C1 segment of cervical spinal cord (tissue), 14 donors: ENCODE results near the gene GRID2.
"Not testable (repeated sequence)": the region's sequence is repeated elsewhere in the genome, so short reads cannot be mapped to it uniquely, and the experiment has no call there.

Experiments
- DNase-seq, 14 donors: peaks; one replicate each; lab custom pipeline; 2025; lab: John Stamatoyannopoulos, UW

Gene GRID2

DNA sequence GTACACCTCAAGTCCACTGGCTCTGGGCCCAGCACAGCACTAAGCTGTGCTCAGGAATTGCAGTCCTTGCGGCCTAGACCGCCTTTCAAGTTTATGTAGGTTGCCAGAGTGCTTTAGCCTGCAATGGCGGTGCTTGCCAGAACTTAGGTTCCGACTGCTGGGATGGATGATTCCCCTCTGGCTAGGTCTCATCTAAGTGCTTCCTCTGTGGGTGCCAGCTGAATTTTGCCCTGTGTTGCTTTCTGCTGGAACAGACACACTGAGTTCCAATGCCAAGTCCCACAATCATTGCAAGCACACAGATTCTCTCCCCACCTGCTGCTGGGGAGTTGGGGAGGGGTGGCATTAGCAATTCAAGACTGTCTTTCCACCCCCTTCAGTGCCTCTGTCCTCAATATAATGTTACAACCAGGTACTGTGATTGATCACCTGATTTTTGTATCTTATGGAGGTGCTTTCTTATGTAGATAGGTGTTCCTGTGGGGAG lies 129.5 kb downstream of the GRID2 start:
- DNase-seq: peak in 2 of 14 donors; percentile 12 to 32

DNA sequence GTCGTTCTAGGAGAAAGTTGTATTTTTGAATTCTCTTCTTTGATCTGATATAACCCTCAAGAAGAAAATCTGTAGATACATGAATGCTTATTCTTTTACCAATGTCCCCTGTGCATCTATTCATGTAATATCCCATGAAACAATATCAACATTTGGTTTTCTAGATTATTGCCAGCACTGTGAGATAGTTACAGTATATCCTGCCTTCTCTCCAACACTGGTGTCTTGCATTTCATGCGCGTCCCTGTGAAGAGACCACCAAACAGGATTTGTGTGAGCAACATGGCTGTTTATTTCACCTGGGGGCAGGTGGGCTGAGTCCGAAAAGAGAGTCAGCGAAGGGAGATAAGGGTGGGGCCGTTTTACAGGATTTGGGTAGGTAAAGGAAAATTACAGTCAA lies 135.0 kb downstream of the GRID2 start:
- not testable (repeated sequence) for DNase-seq

GRCh38 chr4:92442131-92442530 lies 138.4 kb downstream of the GRID2 start:
- not testable (repeated sequence) for DNase-seq

- not testable (repeated sequence) for DNase-seq
Observed at GRCh38 chr4:92444143-92444843, 140.5 kb downstream of the GRID2 start.

GRCh38 chr4:92445127-92445526 lies 141.4 kb downstream of the GRID2 start:
- no peak for DNase-seq

GRCh38 chr4:92447255-92447905 lies 143.6 kb downstream of the GRID2 start:
- no peak for DNase-seq

DNA sequence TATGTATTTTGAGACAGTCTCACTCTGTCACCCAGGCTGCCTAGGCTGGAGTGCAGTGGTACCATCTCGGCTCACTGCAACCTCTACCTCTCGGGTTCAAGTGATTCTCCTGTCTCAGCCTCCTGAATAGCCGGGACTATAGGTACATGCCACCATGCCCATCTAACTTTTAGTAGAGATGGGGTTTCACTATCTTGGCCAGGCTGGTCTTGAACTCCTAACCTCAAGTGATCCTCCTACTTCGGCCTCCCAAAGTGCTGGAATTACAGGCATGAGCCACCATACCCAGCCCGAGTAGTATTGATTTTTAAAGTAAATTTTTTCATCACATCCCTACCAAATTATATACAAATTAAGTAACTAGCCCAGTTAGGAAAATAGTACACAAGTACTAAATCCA lies 144.4 kb downstream of the GRID2 start:
- DNase-seq: not testable (repeated sequence)

GRCh38 chr4:92450694-92451093 lies 146.9 kb downstream of the GRID2 start:
- DNase-seq: no peak

- no peak for DNase-seq
Observed at GRCh38 chr4:92451782-92452181, 148.0 kb downstream of the GRID2 start.

- not testable (repeated sequence) for DNase-seq
Observed at GRCh38 chr4:92452383-92452782, 148.6 kb downstream of the GRID2 start.

GRCh38 chr4:92455329-92455839 lies 151.6 kb downstream of the GRID2 start:
- DNase-seq: no peak

DNA sequence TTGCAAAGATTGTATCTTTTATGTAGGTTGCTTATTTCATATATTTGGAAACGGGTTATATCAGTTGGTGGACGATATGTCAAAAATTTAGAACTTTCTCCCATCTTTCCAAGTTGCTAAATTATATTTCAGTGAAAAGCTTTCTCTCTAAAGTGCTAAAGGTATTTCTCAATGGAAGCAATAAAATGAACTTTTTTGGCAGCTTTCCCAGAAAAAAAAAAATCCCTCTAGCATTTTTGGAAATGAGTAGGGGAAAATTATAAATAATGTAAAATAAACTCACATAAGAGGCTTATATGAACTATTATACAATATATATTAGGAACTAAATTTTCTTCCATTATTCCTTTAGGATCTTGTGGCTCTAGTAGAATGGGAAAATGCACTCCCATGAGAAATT lies 152.2 kb downstream of the GRID2 start:
- no peak for DNase-seq

DNA sequence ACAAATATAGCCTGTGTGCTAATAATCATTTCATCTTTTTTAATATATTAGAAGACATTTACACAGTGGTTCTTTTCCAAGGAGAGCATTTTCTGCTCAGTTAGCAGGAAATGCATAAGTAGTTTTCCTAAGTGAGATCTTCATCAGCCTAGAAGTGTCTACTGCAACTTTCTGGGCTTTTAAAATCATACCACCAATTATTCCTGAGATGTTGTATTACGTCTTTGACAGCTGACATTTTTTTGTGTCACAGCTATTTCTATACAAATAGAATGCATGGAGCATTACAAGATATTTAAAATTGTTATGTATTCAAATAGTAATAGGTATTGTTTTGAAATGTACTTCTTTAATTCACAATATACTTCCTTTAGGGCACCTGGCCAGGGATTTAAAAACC lies 158.0 kb downstream of the GRID2 start:
- no peak for DNase-seq

DNA sequence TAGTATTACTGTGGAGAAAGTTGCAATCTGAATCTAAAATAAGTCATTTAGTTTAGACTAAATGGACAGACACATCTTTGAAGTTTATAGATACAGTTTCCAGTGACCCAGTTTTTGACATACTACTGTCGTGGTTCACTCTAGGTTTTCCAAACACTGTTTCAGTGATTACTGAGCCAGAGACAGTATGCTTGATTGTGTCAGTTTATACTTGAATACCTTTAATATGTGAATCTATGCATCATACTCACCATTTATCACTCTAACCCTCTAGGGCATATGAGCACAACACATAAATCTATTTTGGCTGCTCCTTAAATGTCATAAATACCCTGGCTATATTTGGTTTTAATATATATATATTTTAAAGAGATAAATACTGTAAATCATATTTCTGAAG lies 173.5 kb downstream of the GRID2 start:
- DNase-seq: no peak

- no peak for DNase-seq
Observed at GRCh38 chr4:92483341-92483740, 179.6 kb downstream of the GRID2 start.

DNA sequence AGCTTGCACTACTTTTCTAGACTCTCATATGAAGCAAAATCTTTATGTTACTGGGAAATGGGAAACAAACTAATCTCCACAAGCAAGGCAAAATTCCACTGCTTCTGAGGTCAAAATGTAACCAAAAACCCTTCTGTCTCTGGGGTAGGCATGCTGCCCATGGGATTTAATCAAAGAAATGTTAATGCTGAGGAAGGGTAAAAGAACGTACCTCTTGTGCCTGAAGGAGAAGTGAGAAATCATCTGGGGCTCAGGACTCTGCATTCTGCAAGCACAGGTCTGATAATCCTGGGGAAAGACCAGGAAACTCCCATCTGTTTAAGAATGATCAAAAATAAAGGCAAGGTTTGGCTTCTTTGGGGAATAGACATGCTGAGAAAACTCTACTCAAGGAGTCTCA lies 184.7 kb downstream of the GRID2 start:
- DNase-seq: no peak

DNA sequence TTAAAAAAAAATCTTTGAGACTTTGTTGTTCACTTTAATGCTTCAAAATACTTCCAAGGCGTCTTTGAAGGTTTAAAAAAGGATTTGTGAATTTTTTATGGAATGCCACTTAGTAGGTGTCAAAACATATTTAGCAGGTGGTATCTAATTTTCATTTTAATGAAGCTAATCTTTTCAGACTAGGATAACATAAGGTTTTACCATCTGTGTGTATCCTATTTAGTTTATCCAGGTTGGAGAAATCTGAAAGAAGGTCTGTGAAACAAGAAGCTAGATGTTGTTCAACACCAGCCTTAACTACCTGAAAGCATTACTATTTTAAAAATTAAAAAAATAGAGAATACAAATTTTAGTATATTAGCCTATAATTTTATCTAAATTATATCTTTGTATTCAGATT lies 193.4 kb downstream of the GRID2 start:
- DNase-seq: peak in 1 of 14 donors; percentile 50

GRCh38 chr4:92501456-92501855 lies 197.7 kb downstream of the GRID2 start:
- DNase-seq: peak in 1 of 14 donors; percentile 19

- no peak for DNase-seq
Observed at GRCh38 chr4:92506933-92507332, 203.2 kb downstream of the GRID2 start.

GRCh38 chr4:92514627-92515026 lies 210.9 kb downstream of the GRID2 start:
- no peak for DNase-seq

GRCh38 chr4:92516450-92516849 lies 212.7 kb downstream of the GRID2 start:
- DNase-seq: no peak

DNA sequence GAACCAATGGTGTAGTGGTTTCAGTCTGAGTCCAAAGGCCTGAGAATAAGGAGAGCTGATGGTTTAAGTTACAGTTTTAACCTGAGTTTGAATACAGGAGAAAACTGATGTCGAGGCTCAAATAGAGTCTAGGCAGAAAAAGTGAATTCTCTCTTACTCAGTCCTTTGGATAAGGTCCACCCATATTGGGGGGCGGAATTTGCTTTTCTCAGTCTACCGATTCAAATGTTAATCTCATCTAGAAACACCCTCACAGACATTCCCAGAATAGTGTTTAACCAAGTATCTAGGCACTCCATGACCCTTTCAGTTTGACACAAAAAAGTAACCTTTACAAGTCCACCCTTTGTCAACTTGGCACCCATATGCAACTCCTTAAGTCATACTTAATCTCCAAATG lies 216.0 kb downstream of the GRID2 start:
- DNase-seq: no peak

- DNase-seq: no peak
Observed at GRCh38 chr4:92520563-92520962, 216.8 kb downstream of the GRID2 start.
